H1 (cell line): Measurements from ENCODE around the gene UBR2. TPM values are rescaled to one million over a fixed set of nuclear protein-coding genes. Genes with fewer than 3 reads are reported as not detected.

Experiments
- CTCF ChIA-PET: fragments of 300-600 bp; sonication (Branson Sonifier 250); formaldehyde crosslinking; loops from one replicate; lab custom pipeline; 2021; ENCODE audit not compliant: partially characterized antibody; lab: Charles Lee
- POLR2A ChIA-PET: fragments of 300-600 bp; sonication (Branson Sonifier 250); formaldehyde crosslinking; loops from one replicate; lab custom pipeline; 2021; ENCODE audit warnings: inconsistent platforms; ENCODE audit not compliant: partially characterized antibody; lab: Charles Lee
- DNase-seq, 2 experiments: peaks; one replicate each; pipeline versions ENCODE4 v3.0.0 to v3.0.0-alpha.2; 2010 to 2022; ENCODE audit warnings: low spot score in 2 of 2, low read depth in 1 of 2, mixed read lengths in 1 of 2
- FAIRE-seq: peaks from 2 replicates; lab custom pipeline; 2011; peaks lifted over from hg19 to GRCh38; lab: Jason Lieb, UNC
- H2AFZ ChIP-seq: 2 replicates; pipeline ENCODE4 v1.8.1; 2012; ENCODE audit warnings: low read length, inconsistent platforms
- H2AK5ac ChIP-seq: 2 replicates; pipeline ENCODE4 v1.6.1; 2013; ENCODE audit warnings: low read depth, low read length
- H2BK120ac ChIP-seq: replicated peaks from 2 replicates; pipeline ENCODE3; 2013; ENCODE audit warnings: low read depth, low read length, inconsistent platforms
- H2BK12ac ChIP-seq: 2 replicates; pipeline ENCODE4 v1.6.1; 2013; ENCODE audit warnings: low read depth, low read length
- H2BK15ac ChIP-seq: 2 replicates; pipeline ENCODE4 v1.6.1; 2013; ENCODE audit warnings: low read length
- H2BK20ac ChIP-seq: 2 replicates; pipeline ENCODE4 v1.6.1; 2013; ENCODE audit warnings: low read length
- H2BK5ac ChIP-seq: 2 replicates; pipeline ENCODE4 v1.6.1; 2013; ENCODE audit warnings: low read depth, low read length
- H3K14ac ChIP-seq: 2 replicates; pipeline ENCODE4 v1.6.1; 2013; ENCODE audit warnings: inconsistent platforms; ENCODE audit not compliant: insufficient read length
- H3K18ac ChIP-seq: 2 replicates; pipeline ENCODE4 v1.6.1; 2013; ENCODE audit warnings: low read length; ENCODE audit errors: extremely low read depth
- H3K23ac ChIP-seq: 2 replicates; pipeline ENCODE4 v1.6.1; 2013; ENCODE audit warnings: inconsistent platforms; ENCODE audit not compliant: insufficient read length
- H3K23me2 ChIP-seq: 2 replicates; pipeline ENCODE4 v1.6.1; 2013; ENCODE audit warnings: low read depth, low read length
- H3K27ac ChIP-seq: 2 replicates; pipeline ENCODE4 v1.6.1; 2011; ENCODE audit warnings: low read depth, low read length, inconsistent platforms
- H3K27me3 ChIP-seq, 4 experiments: replicated peaks in 1 of 4; 1 replicate in 1 of 4; 2 replicates in 3 of 4; pipeline versions ENCODE4 v1.6.1 to v1.8.1; 2011 to 2013; ENCODE audit warnings: low read length in 3 of 4, mild to moderate bottlenecking in 3 of 4, inconsistent platforms in 2 of 4, mixed read lengths in 2 of 4, moderate library complexity in 1 of 4; ENCODE audit not compliant: control insufficient read depth in 3 of 4, insufficient read depth in 3 of 4; ENCODE audit errors: extremely low read depth in 1 of 4
- H3K36me3 ChIP-seq, 4 experiments: 2 replicates each; pipeline versions ENCODE4 v1.6.1 to v1.8.1; 2011 to 2013; ENCODE audit warnings: mild to moderate bottlenecking in 4 of 4, low read length in 3 of 4, moderate library complexity in 2 of 4, control low read depth in 1 of 4, inconsistent platforms in 1 of 4; ENCODE audit not compliant: insufficient read depth in 4 of 4, control insufficient read depth in 2 of 4
- H3K4ac ChIP-seq: replicated peaks from 2 replicates; pipeline ENCODE3; 2013; ENCODE audit warnings: low read length, low read depth, mixed read lengths, inconsistent platforms; ENCODE audit not compliant: insufficient read length
- H3K4me1 ChIP-seq, 4 experiments: replicated peaks in 1 of 4; 1 replicate in 1 of 4; 2 replicates in 3 of 4; pipeline versions ENCODE4 v1.6.1 to v1.8.1; 2011 to 2013; ENCODE audit warnings: low read length in 3 of 4, inconsistent platforms in 2 of 4, mixed read lengths in 1 of 4; ENCODE audit not compliant: insufficient read depth in 4 of 4, control insufficient read depth in 3 of 4
- H3K4me2 ChIP-seq, 2 experiments: 2 replicates each; pipeline versions ENCODE4 v1.6.1 to v1.8.1; 2011 to 2013; ENCODE audit warnings: low read depth in 2 of 2, low read length in 2 of 2, control low read depth in 1 of 2, inconsistent platforms in 1 of 2, mild to moderate bottlenecking in 1 of 2; ENCODE audit not compliant: insufficient read depth in 1 of 2
- H3K4me3 ChIP-seq, 4 experiments: fragments of 200-600, 300-600 bp in 1 of 4; sonication (generic), shearing (Covaris generic), sonication (Bioruptor Twin) in 1 of 4; 2 replicates each; pipeline versions ENCODE4 v1.5.1 to v1.8.1; 2011 to 2016; ENCODE audit warnings: low read length in 4 of 4, low read depth in 3 of 4, control low read depth in 2 of 4, inconsistent platforms in 2 of 4, mild to moderate bottlenecking in 2 of 4, mixed read lengths in 1 of 4, moderate library complexity in 1 of 4; ENCODE audit not compliant: insufficient read depth in 2 of 4; ENCODE audit errors: extremely low read depth in 1 of 4
- H3K56ac ChIP-seq: replicated peaks from 2 replicates; pipeline ENCODE3; 2013; ENCODE audit warnings: low read depth, mild to moderate bottlenecking, mixed read lengths, low read length, inconsistent platforms; ENCODE audit not compliant: insufficient read length
- H3K79me1 ChIP-seq: 2 replicates; pipeline ENCODE4 v1.6.1; 2013; ENCODE audit warnings: low read depth, low read length, control low read depth
- H3K79me2 ChIP-seq, 2 experiments: 2 replicates each; pipeline versions ENCODE4 v1.6.1 to v1.8.1; 2012 to 2013; ENCODE audit warnings: low read length in 2 of 2, mild to moderate bottlenecking in 2 of 2, inconsistent platforms in 1 of 2; ENCODE audit not compliant: insufficient read depth in 2 of 2, control insufficient read depth in 1 of 2
- H3K9ac ChIP-seq, 4 experiments: replicated peaks in 1 of 4; 1 replicate in 1 of 4; 2 replicates in 3 of 4; pipeline versions ENCODE4 v1.6.1 to v1.8.1; 2011 to 2013; ENCODE audit warnings: low read depth in 3 of 4, low read length in 3 of 4, control low read depth in 2 of 4, mild to moderate bottlenecking in 2 of 4, moderate library complexity in 2 of 4, inconsistent platforms in 1 of 4; ENCODE audit errors: extremely low read depth in 1 of 4
- H3K9me3 ChIP-seq, 2 experiments: 2 replicates each; pipeline versions ENCODE4 v1.6.1 to v1.8.1; 2012 to 2013; ENCODE audit warnings: mild to moderate bottlenecking in 2 of 2, moderate library complexity in 2 of 2, control low read depth in 1 of 2, inconsistent platforms in 1 of 2, low read depth in 1 of 2, low read length in 1 of 2, mixed read lengths in 1 of 2; ENCODE audit not compliant: insufficient read depth in 2 of 2
- H4K20me1 ChIP-seq, 2 experiments: replicated peaks in 1 of 2; 2 replicates each; pipeline versions ENCODE3 to v1.8.1; 2011 to 2013; ENCODE audit warnings: inconsistent platforms in 2 of 2, low read length in 2 of 2, mild to moderate bottlenecking in 1 of 2; ENCODE audit not compliant: insufficient read depth in 2 of 2, control insufficient read depth in 1 of 2
- H4K5ac ChIP-seq: 2 replicates; pipeline ENCODE4 v1.6.1; 2013; ENCODE audit warnings: low read length, low read depth, mixed read lengths, inconsistent platforms; ENCODE audit not compliant: insufficient read length
- H4K8ac ChIP-seq: 2 replicates; pipeline ENCODE4 v1.8.0; 2013; ENCODE audit warnings: mild to moderate bottlenecking, moderate library complexity, low read length, inconsistent platforms; ENCODE audit not compliant: insufficient read depth; ENCODE audit errors: extremely low read depth
- H4K91ac ChIP-seq: replicated peaks from 2 replicates; pipeline ENCODE3; 2013; ENCODE audit warnings: low read length, mixed read lengths, inconsistent platforms; ENCODE audit not compliant: insufficient read length
- ATF2 ChIP-seq: IDR thresholded peaks from 2 replicates; pipeline ENCODE4 v1.6.1; 2012; ENCODE audit warnings: low read length, inconsistent platforms
- BRCA1 ChIP-seq: IDR thresholded peaks from 2 replicates; pipeline ENCODE4 v1.6.1; 2012; ENCODE audit warnings: low read depth, low read length, improper control_type of control experiment
- CBX5 ChIP-seq: fragments of 300-800, 300-1000 bp; sonication (generic); IDR thresholded peaks from 2 replicates; pipeline ENCODE4 v1.7.1; 2016; ENCODE audit warnings: antibody characterized with exemption, low read length, low read depth
- CHD1 ChIP-seq: IDR thresholded peaks from 2 replicates; pipeline ENCODE4 v1.6.1; 2012; ENCODE audit warnings: low read depth, low read length, improper control_type of control experiment
- CREB1 ChIP-seq: IDR thresholded peaks from 2 replicates; pipeline ENCODE4 v1.6.1; 2012; ENCODE audit warnings: inconsistent platforms
- EP300 ChIP-seq, 2 experiments: IDR thresholded peaks; 1 replicate in 1 of 2; 2 replicates in 1 of 2; pipeline ENCODE4 v1.6.1; 2011 to 2012; ENCODE audit warnings: low read depth in 2 of 2, low read length in 2 of 2, mild to moderate bottlenecking in 2 of 2, borderline replicate concordance in 1 of 2, inconsistent platforms in 1 of 2, moderate library complexity in 1 of 2
- POU5F1 ChIP-seq: IDR thresholded peaks from 2 replicates; pipeline ENCODE4 v1.6.1; 2011; ENCODE audit warnings: low read depth, mild to moderate bottlenecking, low read length, moderate library complexity
- RAD21 ChIP-seq, 2 experiments: IDR thresholded peaks in 1 of 2; conservative IDR thresholded peaks in 1 of 2; 2 replicates each; pipeline ENCODE4 v1.6.1; 2011; ENCODE audit warnings: low read depth in 2 of 2, low read length in 2 of 2, improper control_type of control experiment in 1 of 2, inconsistent platforms in 1 of 2, mild to moderate bottlenecking in 1 of 2, moderate library complexity in 1 of 2
- TEAD4 ChIP-seq: IDR thresholded peaks from 2 replicates; pipeline ENCODE4 v1.6.1; 2012; ENCODE audit warnings: low read depth, low read length, inconsistent platforms, mixed read lengths
- USF2 ChIP-seq: IDR thresholded peaks from 2 replicates; pipeline ENCODE4 v1.6.1; 2011; ENCODE audit warnings: low read length, improper control_type of control experiment
- ZNF274 ChIP-seq: IDR thresholded peaks from 2 replicates; pipeline ENCODE4 v1.7.0; 2012; ENCODE audit warnings: low read length, borderline replicate concordance; ENCODE audit errors: extremely low read depth
- WGBS, 2 experiments: shearing (Covaris generic) in 1 of 2; methylation state at CpG; one replicate each; pipeline versions ENCODE4 v1.1.6 to v1.1.7; 2013 to 2015; ENCODE audit warnings: low lambda C conversion rate in 2 of 2, mixed read lengths in 2 of 2, inconsistent platforms in 1 of 2, low coverage in 1 of 2, missing lambda C conversion rate in 1 of 2; ENCODE audit not compliant: insufficient replicate concordance in 2 of 2, insufficient coverage in 1 of 2, insufficient read length in 1 of 2; ENCODE audit errors: extremely low coverage in 1 of 2, missing lambda C conversion rate in 1 of 2; 5-methylcytosine and 5-hydroxymethylcytosine counted together
- polyA plus RNA-seq, 7 experiments: library from polyadenylated mRNA; depleted of rRNA in 3 of 7; stranded (reverse) in 5 of 7; unstranded in 2 of 7; fragments of >200 nt in 5 of 7; fragments of 200-250 nt in 2 of 7; gene quantifications; 1 replicate in 5 of 7; 2 replicates in 1 of 7; 4 replicates in 1 of 7; pipeline versions ENCODE4 v1.2.1 to v1.2.3, GENCODE V29; 2011 to 2013; ENCODE audit warnings: missing spikeins in 2 of 7, mixed read lengths in 2 of 7
- total RNA-seq: library from RNA; stranded (reverse); fragmentation: NEBNext Ultra II Directional; extraction: Animal tissue kit (Norgen Biotek cat#: 25700); gene quantifications from 2 replicates; pipeline ENCODE4 v1.2.1, GENCODE V29; 2021

Gene UBR2
- total and polyA plus RNA-seq, 2 of the 8 experiments (the other 6 are each of a cell fraction or from before 2014, with no cell fraction given), result 6.5 to 19.5 TPM

- Histone ChIP-seq H3K23me2 (no peaks in the 10 kb centered on the region), H3K56ac (no peak within 1 kb of the TSS), H3K4me3 (no peak within 1 kb of the TSS), H2AK5ac (no peak within 1 kb of the TSS), H3K23ac (no peak within 1 kb of the TSS), H3K14ac (no peak within 1 kb of the TSS), H2BK5ac (no peak within 1 kb of the TSS), H3K18ac (no peak within 1 kb of the TSS), H3K4me2 (no peak within 1 kb of the TSS), H4K8ac (no peak within 1 kb of the TSS), H3K4ac (no peak within 1 kb of the TSS), H4K20me1 (no peaks in the 10 kb centered on the region), H2BK120ac (no peak within 1 kb of the TSS), H2AFZ (no peak within 1 kb of the TSS), H4K5ac (no peak within 1 kb of the TSS), H3K27ac (no peak within 1 kb of the TSS), H3K79me2 (no peaks in the 10 kb centered on the region), H4K91ac (no peak within 1 kb of the TSS), H3K27me3 (no peaks in the 10 kb centered on the region), H3K4me1 (no peaks in the 10 kb centered on the region), H2BK15ac (no peak within 1 kb of the TSS), H2BK12ac (no peak within 1 kb of the TSS), H3K9me3 (no peaks in the 10 kb centered on the region), H3K36me3 (no peaks in the 10 kb centered on the region), H2BK20ac (no peak within 1 kb of the TSS), H3K9ac (no peak within 1 kb of the TSS), H3K79me1 (no peaks in the 10 kb centered on the region)
- ChIA-PET POLR2A (interaction anchor here (1.1 to 1.2 kb wide), 2 partner anchors 24 to 71 kb away, joined by 3 to 4 read pairs; partner anchors contain the start of gene TBCC), CTCF (interaction anchor here (1.7 kb wide), 1 partner anchor 61 kb away, joined by 6 read pairs; no protein-coding TSS in a partner anchor)
- FAIRE-seq (no peak), DNase-seq (no peak)
- WGBS, 2 experiments, result 88% methylated on average over 6 of the region's 6 CpGs; no CpG with 5 or more reads in 1 of the 2 experiments
- TF ChIP-seq CHD1 (no peak), TEAD4 (no peak), POU5F1 (no peak), ATF2 (no peak), ZNF274 (no peak), RAD21 (IDR thresholded peaks at IDR 0.05 in 1 of 2, conservative IDR thresholded peaks at IDR 0.05 in 1 of 2; ENCODE audit: low read depth in 2 of 2, low read length in 2 of 2) (no peak), EP300 (IDR thresholded peaks at IDR 0.05; ENCODE audit: borderline replicate concordance in 1 of 2, low read depth in 2 of 2, low read length in 2 of 2) (no peak), CBX5 (no peak), USF2 (no peak), CREB1 (no peak), BRCA1 (no peak)
These were observed 158.7 kb downstream of the UBR2 start, which contains the start of gene PRPH2 for GRCh38 chr6:42722497-42722896. Gene PRPH2, minus strand, starts transcription at chr6:42722597. Its CDS starts 263 bp downstream, at chr6:42722334.
